ENCODE data around the gene THSD8.

THSD8 gene

GRCh38 chr19:12792051-12792852, 9.6 kb upstream of the THSD8 start:
- peak overlapping the region; percentile 89 for H3K4me3 ChIP-seq (ENCODE audit: low read depth, low read length)
- DNase-seq (ENCODE audit: low read depth) = no peak
- no peak for TF ChIP-seq CTCF (IDR thresholded peaks at IDR 0.05; ENCODE audit: low read depth, low read length, missing control alignments)

GRCh38 chr19:12792853-12793289, 9.0 kb upstream of the THSD8 start:
- peak overlapping the region; percentile 89 for H3K4me3 ChIP-seq (ENCODE audit: low read depth, low read length)
- DNase-seq (ENCODE audit: low read depth) = no peak
- no peak for TF ChIP-seq CTCF (IDR thresholded peaks at IDR 0.05; ENCODE audit: low read depth, low read length, missing control alignments)

- DNase-seq (ENCODE audit: low read depth) = no peak
- no peak for TF ChIP-seq CTCF (IDR thresholded peaks at IDR 0.05; ENCODE audit: low read depth, low read length, missing control alignments)
- peak overlapping the region; percentile 89 for H3K4me3 ChIP-seq (ENCODE audit: low read depth, low read length)
These were observed 8.3 kb upstream of the THSD8 start for GRCh38 chr19:12793290-12794195.

- TF ChIP-seq CTCF (IDR thresholded peaks at IDR 0.05; ENCODE audit: low read depth, low read length, missing control alignments) = no peak
- peak overlapping the region; percentile 89 for H3K4me3 ChIP-seq (ENCODE audit: low read depth, low read length)
- no peak for DNase-seq (ENCODE audit: low read depth)
These were observed 7.5 kb upstream of the THSD8 start for GRCh38 chr19:12794196-12794941.

GRCh38 chr19:12794971-12795381, 6.9 kb upstream of the THSD8 start:
- H3K4me3 ChIP-seq (ENCODE audit: low read depth, low read length) = no peak overlapping the region
- DNase-seq (ENCODE audit: low read depth) = no peak

More at GRCh38 chr19:12794971-12795381, 6.9 kb upstream of the THSD8 start:
- TF ChIP-seq CTCF (IDR thresholded peaks at IDR 0.05; ENCODE audit: low read depth, low read length, missing control alignments) = no peak
